ENCODE data around the gene AARSD1.
A peak's percentile ranks its signal among the peaks of the same experiment; 100 is the strongest.
"Not testable (repeated sequence)": the region's sequence is repeated elsewhere in the genome, so short reads cannot be mapped to it uniquely, and the experiment has no call there.

The AARSD1 gene, protein sequence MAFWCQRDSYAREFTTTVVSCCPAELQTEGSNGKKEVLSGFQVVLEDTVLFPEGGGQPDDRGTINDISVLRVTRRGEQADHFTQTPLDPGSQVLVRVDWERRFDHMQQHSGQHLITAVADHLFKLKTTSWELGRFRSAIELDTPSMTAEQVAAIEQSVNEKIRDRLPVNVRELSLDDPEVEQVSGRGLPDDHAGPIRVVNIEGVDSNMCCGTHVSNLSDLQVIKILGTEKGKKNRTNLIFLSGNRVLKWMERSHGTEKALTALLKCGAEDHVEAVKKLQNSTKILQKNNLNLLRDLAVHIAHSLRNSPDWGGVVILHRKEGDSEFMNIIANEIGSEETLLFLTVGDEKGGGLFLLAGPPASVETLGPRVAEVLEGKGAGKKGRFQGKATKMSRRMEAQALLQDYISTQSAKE

DNA sequence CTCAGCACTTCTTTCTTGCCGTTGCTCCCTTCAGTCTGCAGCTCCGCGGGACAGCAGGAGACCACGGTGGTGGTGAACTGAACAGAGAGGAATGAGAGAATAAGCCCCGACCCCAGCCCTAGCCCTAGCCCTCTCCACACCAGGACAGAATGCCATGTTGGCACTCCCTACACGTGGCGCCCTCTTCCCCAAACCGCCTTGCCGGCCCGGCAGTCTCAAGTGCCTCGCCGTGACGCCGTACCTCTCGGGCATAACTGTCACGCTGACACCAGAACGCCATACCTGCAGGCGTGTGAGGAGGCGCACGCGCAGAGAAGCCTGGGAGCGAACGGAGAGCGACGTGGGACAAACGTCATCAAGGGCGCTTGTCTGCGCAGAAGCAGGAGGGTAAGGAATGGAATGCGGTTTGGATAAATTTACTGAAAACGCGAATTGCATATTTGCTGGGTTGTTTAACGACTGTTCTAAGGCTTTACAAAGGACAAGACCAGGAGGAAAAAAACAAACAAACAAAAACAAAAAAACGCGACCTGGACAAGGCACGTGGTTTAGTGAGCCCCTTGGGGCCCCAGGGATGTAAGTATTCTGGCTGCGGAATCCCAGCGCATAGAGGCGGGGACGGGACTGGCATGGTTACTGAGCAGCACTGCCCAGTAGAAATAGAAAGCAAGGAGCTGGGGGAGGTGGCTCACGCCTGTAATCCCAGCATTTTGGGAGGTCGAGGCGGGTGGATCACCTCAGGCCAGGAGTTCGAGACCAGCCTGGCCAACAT is at the start of gene AARSD1:
AARSD1 (minus strand) TSS at position 294 of the 772 bp plus-strand sequence; CDS start at position 280, 14 bp downstream.
- DNase-seq = peak; percentile 88

DNA sequence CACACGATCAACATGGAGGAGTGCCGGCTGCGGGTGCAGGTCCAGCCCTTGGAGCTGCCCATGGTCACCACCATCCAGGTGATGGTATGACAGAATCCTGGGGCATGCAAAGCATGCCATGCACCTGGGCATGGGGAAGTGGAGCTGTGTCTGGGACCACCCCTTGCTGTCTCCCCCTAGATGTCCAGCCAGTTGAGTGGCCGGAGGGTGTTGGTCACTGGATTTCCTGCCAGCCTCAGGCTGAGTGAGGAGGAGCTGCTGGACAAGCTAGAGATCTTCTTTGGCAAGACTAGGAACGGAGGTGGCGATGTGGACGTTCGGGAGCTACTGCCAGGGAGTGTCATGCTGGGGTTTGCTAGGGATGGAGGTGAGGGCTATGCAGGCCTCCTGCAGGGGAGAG is 49.0 kb upstream of the AARSD1 start:
- DNase-seq = no peak

DNA sequence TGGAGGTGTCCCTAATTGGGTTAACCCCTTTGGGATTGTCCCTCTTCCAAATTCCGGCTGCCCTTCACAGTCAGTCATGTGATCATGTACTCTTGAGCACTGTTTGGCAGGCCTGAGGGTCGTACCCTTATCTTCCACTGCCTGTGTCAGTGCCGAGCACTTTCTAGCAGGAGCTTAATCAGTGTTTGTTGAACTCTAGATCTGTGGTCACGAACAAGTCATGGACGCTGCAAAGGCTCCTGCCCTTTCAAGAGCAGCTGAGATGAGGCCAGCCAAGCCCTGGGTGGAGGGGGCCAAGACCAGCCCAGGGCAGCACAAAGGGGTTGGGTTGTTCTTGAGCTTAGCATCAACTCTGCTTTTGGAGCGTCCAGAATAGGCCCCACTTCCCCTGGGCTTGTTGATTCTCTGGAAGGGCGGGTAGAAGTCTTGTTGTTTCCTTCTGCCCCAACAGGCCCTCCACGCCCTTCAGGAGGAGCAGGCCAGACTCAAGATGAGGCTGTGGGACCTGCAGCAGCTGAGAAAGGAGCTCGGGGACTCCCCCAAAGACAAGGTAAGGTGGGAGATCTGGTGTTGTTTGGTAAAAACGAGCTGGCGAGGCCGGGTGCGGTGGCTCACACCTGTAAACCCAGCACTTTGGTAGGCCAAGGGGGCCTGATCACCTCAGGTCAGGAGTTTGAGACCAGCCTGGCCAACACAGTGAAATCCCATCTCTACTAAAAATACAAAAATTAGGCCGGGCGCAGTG is 47.6 kb upstream of the AARSD1 start:
- no peak for DNase-seq

DNA sequence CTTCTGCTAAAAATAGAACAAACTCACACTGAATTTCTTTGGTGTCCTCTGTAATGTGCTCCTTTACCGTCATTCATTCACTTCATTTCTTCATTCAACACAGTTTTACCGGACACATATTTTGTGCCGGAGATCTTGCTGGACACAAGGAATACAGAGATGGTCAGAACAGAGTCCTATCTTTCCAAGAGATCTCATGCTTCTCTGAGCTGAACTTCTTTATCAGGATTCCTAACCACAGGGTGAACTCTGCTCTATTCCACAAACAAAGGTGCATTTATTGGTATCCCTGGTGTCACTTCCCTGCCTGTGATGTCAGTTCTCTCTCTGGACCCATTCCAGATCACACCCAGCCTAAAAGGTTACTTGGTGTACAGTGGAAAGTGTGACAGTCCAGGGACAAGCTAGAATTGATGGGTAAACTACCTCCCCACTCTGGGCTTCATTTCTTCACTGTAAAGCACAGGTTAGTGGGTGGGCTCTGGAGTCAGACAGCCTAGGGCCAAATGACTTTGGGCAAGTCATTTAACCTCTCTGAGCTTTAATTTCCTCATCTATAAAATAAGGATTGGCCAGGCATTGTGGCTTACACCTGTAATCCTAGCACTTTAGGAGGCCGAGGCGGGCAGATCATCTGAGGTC is 46.5 kb upstream of the AARSD1 start:
- DNase-seq = no peak

DNA sequence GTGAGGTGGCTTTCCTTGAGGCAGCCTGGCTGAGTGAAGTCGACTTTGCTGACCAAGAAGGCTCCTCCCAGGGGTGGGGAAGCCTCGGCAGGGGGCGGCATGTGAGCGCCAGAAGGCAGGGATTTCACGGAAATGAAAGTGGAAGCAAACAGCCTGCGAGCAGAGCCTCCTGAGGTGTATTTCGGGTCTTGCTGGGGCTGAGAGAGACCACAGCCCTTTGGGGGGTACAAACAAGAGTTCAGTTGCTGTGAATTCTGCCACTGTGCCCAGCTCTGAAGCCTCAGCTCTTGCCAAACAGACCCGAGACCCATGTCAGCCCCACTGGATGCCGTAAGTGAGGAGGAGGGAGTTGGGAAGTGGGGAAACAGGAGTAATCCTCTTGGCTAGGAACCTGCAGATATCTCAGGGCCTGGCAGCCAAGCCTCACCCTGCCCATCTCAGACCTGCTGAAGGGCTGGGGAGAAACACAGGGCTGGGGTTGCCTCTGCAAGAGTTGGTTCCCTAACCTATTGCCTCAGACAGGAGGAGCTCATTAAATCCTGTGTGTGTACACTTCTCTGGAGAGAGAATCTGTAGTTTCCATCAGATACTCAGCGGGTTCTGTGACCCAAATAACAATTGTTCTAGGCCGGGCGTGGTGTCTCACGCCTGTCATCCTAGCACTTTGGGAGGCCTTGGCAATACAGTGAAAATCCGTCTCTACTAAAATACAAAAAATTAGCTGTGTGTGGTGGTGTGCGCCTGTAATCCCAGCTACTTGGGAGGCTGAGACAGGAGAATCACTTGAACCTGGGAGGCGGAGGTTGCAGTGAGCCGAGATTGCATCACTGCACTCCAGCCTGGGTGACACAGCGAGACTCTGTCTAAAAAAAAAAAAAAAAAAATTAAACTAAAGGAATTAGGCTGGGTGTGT is 42.6 kb upstream of the AARSD1 start, which contains the start of gene IFI35:
IFI35 (plus strand) TSS at position 146 of the 913 bp plus-strand sequence; CDS start at position 310, 164 bp downstream.
- DNase-seq = peak; percentile 86

DNA sequence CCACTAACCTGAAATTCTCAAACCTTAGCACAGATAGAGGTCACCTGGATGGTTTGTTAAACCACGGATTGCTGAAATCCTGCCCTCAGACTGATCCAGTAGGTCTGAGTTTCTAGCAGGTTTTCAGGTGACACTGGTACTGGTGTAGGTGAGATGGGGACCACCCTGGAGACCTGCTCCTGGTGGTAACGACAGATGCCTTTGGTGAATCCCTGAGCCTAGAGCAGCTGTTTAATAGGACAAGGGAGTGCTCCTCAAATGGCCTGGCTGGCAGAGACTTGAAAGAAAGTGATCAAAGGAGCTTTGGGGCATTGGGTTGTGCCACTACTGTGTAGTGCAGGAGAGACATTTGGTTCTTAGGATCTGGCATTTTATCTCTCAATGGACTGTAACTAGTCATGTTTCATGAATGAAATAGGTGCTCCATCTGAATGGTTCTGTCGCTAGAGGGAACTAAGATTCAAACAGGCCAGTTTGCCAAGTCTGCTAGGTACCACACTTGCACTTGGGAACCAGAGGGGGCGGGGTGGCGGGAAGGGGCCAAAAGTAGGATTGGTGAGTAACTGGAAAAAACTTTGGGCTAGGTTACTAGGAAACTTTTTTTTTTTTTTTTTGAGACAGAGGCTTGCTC is 39.4 kb upstream of the AARSD1 start:
- DNase-seq = peak; percentile 30

DNA sequence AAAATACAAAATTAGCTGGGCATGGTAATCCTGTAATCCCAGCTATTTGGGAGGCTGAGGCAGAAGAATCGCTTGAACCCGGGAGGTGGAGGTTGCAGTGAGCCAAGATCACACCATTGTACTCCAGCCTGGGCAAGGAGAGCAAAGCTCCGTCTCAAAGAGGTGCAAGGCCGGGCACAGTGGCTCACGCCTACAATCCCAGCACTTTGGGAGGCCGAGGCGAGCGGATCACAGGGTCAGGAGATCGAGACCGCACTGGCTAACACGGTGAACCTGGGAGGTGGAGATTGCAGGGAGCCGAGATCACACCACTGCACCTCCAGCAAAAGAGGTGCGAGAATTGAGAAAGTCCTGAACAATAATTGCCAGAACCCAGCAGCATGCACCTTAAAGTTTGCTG is 36.6 kb upstream of the AARSD1 start:
- not testable (repeated sequence) for DNase-seq

DNA sequence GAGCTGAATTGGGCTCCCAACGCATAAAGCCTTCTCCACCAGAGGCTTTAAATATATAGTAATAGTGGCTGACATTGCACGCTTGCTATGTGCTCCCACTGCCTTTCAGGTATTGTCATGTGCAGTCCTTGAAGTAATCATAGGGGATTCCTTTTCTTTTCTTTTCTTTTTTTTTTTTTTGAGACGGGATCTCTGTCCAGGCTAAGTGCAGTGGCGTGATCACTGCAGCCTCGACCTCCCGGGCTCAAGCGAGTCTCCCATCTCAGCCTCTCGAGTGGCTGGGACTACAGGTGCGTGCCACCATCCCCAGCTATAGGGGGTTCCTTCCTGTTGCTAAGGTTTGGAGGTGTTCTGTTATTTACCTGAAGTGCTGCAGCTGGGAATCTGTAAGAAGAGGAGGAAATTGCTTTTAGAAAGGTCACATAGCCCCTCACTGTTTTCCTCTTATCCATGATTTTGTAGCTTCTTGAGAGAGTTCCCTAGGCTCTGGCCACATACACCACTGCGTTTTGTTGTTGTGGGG is 34.8 kb upstream of the AARSD1 start:
- no peak for DNase-seq

DNA sequence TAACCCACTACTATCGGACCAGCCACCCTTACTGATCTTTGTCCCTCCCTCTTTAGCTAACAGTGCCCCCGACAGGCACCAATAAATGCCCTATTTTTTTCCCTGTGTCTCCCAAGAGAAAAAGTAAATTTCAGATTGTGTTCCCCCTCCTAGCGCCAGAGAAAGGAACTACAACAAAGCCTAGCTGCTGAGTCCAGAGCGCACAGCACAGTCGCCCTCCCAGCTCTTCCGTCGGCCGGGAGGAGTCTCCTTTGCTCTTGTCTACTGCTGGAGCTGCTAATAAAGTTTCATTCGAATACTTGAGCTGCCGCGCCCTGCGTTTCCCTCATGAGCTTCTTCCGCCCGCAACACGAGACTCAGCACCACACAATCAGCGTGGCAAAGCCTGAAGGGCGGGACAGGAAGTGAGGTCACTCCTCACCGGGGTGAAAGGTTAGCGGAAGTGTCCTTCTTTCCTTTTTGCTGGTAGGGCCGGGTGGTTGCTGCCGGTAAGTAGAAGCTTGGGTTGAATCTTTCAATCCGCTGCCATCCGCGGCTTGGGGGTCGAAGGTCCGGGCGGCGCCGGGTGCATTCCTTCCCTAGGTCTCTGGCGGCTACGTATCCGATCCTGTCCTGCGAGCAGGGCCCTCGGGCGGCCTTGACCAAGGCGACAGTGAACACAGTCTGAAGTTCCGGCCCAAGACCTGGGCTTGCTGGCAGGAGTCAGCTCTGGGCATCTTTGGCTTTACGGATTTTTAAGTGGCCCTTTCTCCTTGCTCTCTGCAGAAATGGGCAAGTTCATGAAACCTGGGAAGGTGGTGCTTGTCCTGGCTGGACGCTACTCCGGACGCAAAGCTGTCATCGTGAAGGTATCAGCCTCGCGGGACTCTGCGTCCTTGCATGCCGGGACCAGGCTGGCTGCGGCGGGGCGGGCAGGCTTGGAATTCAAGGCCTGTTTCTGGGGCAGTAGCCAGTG is 34.0 kb upstream of the AARSD1 start, which contains the start of gene RPL27:
RPL27 (plus strand) TSS at position 436 of the 955 bp plus-strand sequence; CDS start at position 768, 332 bp downstream.
- DNase-seq = peak; percentile 100

DNA sequence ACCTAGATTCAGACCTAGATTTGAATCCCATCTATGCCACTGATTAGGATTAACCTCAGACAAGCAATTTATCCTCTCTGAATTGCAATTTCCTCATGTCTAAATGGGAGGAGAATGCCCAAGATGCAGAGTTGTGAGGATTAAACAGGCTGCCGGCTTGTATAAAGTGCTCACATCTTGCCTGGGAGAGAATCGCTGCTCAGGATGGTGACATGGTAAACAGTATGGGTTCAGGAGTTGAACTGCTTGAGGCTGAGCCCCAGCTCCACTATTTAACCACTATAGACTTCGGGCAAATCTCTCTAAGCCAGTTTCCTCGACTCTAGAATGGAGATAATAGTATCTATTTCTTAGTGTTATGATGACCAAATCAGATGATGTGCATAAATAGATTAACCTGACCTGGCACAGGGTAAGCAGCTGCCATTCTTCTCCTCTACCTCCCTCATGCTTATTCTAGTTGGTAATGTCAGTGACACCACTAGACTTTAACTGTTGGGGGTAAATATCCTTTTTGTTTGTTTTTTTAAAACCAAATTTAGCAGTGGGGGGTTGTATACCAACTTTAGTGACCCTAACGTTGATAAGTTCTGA is 33.2 kb upstream of the AARSD1 start:
- no peak for DNase-seq

DNA sequence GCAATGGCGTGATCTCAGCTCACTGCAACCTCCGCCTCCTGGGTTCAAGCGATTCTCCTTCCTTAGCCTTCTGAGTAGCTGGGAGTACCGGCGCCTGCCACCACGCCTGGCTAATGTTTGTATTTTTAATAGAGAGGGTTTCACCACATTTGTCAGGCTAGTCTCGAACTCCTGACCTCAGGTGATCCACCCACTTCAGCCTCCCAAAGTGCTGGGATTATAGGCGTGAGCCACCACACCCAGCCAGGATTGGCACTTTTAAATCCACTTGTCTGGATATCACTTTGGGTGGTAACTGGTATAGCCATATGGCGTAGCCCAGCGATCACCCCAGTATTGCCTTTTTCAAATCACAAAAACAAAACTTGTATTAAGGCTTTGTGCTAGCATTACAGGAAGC is 29.7 kb upstream of the AARSD1 start:
- DNase-seq = not testable (repeated sequence)

DNA sequence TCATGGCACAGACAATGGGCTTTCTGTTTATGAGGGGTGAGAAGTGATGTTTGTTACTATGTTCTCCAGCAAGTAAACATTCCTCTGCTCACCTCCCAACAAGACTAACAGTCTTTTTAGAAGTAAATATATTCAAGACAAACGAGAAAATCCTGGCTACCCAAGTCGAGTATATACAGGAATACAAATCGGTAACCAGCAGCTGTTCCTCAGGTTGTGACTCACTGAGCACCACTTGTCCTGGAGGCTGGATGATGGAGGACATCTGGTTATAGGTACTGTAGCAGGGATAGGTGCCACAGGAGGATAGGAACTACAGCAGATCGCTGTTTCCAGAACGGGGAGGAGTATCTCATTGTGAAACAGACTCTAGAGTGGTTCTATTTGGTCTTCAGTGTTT is 28.6 kb upstream of the AARSD1 start:
- DNase-seq = no peak

DNA sequence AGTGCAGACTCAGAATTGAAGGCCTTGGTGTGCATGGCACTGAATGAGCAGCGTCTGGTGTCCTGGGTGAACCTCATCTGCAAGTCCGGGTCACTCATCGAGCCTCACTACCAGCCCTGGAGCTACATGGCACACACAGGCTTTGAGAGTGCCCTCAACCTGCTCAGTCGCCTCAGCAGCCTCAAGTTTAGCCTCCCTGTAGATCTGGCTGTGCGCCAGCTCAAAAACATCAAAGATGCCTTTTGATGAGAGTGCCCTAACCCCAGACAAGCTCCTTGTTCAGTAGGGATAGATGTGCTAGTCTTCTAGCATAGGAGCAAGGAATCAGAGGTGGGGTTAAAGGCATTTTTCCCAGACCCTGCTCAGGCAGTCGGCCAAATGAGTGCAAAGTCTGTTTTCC is 27.2 kb upstream of the AARSD1 start:
- no peak for DNase-seq

DNA sequence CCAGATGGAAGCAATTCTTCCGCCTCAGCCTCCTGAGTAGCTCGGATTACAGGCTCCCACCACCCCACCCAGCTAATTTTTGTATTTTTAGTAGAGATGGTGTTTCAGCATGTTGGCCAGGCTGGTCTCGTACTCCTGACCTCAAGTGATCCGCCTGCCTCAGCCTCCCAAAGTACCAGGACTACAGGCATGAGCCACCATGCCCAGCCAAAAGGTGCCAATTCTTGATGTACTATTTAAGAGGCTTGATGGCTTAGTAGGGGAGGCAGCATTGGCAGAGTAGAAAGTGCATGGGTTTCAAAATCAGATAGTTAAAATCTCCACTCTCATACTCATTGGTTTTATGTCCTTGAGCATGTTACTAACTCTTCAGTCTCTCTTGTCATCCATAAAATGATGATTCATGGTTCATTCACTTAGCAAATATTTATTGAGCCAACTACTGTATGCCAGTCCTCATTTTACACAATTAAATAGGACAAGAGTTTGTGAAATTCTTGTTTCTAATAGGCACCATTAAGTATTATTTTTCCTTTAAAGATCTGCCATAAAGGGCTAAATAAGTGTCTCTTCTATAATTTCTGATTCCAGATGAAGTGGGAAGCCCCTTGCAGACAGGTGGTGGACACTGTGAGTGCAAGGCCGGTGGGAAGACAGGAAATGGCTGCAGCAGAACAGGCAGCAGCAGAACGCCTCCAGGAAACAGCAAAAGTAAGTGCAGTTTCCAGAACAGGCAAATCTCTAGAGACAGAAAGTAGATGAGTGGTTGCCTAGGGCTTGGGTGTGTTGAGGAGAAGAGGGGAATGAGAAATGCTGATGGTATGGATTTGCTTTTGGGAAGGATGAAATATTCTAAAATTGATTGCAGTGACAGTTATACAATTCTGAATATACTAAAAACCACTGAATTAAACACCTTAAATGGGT is 25.7 kb upstream of the AARSD1 start:
- peak; percentile 64 for DNase-seq

DNA sequence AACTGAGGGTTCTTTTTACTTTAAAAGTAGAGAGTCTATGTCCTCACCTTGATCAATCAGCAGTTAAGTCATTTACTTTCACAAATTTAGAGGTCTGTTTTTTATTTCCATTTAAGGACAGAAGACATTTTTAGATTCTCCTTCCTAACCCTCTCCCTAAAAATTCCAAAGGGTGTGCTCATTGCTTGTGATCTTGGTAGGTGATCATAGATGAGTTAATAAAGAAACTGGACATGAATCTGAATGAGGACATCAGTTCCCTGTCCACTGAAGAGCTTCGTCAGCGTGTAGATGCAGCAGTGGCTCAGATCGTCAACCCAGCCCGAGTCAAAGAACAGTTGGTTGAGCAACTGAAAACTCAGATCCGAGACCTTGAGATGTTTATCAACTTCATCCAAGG is 24.9 kb upstream of the AARSD1 start:
- peak; percentile 63 for DNase-seq

DNA sequence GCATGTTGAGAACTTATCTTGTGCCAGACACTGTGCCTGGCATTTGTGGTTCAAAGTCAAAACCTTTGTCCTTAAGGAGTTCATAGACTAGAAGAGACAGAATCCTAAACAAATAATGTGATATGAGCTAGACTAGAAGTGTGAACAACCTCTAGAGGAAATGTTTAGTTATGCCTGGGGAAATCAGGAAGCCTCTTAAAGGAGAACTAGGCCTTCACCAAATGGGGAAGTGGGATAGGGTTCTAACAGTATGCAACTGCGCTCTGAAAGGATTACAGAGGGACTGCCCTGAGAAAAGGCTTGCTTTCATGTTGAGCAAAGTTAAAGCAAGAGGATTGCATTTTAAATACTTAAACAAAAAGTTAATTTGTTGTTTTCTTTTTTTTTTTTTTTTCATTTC is 21.0 kb upstream of the AARSD1 start:
- no peak for DNase-seq

DNA sequence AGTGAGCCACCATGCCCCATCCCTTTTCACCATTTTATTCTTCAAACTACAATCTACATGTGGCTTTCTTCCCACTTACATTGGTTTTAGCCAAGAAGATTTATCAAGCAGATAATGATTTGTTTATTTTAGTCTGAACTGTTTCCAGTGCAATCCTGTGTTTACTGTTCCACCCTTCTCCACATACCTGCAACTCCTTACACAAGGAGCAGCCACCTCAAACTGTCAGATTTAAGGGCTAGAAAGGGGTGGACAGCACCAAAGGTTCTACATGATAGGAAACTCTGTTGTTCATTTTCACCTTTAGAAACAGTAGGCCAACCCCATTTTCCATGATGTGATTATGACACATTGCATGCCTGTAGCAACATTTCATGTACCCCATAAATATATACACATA is 18.0 kb upstream of the AARSD1 start:
- DNase-seq = no peak

Measured in HCEC 1CT (cell line).